ENCODE data around the gene MORN1.

- TF ChIP-seq CTCF (IDR thresholded peaks at IDR 0.05) (no peak), POLR2A (IDR thresholded peaks at IDR 0.05) (no peak)
These were observed 42.7 kb upstream of the MORN1 start for GRCh38 chr1:2433936-2434655.
